Activated CD4-positive, alpha-beta T cell treated with anti-CD3 and anti-CD28 coated beads, Interleukin-2, Interleukin-6, amounts not matched to agents 100 ng/mL and 50 ng/mL, durations not matched to agents 16 hours and 8 hours (primary cell): ENCODE data around the gene LRRC55.
"Not testable (repeated sequence)": the region's sequence is repeated elsewhere in the genome, so short reads cannot be mapped to it uniquely, and the experiment has no call there.

Source experiments
- DNase-seq: peaks from one replicate; pipeline ENCODE4 v3.0.0-alpha.2; 2020

Gene LRRC55

DNA sequence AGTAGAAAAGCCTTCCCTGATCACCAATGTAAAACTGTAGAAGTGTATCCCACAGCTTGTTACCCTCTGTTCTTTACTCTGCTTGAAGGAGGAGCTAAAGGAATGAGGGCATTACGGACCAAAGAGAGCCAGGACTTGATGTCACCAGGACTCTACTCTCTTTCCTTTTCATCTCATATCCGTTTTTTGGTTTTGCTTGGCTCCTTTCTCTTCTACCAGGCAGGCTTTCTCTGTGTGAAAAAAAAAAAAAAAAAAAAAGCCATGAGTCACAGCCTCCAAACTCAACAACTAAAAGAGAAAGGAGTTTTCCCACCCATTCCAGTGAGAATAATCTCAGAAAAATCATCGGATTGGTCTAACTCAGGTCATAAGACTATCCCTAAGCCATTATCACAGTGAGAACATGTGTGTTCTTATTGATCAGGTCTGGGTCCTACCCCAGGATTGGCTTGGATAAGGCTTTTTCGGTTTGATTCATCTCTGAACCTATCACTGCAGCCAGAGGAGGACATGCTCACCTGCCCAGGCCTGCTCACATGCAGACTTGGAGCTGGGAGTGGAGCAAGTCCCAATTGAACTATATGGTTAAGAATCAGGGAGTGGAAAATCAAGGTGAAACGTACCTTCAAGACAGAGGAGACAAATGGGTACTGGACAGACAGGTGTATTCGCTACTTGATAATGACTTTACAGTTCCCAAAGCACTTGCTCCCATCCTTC lies 19.4 kb upstream of the LRRC55 start:
- no peak for DNase-seq

DNA sequence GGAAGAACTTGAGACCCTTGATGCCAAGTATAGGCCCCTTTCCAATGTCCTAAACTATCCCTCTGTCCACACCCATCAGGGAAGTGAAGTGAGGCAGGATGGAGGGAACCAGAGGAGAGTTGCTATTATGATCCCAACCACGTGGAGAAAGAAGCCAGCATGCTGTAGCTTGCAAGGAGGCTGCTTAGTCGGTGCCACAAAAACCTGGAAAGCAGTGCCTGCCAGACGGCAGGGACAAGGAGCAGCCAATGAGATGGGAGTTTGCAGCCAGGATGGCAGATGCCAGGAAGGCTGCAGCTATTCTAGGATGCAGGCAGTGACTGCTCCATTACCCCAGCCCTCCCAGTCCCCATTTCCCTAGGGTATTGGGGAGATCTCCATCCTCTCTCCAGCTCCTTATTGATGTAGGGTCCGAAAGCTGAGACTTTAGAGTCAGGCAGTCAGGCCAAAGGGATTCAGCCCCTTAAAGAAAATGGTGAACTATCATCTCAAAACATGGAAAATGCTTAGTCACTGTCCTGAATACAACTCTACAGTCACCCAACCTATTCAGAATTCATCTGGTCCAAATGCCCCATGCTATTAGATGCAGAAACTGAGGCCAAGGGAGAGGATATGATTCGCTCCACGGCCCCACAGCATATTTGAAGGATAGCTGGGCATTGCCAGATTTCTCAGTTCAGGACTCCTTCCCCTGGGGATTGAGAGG lies 18.4 kb upstream of the LRRC55 start:
- no peak for DNase-seq

DNA sequence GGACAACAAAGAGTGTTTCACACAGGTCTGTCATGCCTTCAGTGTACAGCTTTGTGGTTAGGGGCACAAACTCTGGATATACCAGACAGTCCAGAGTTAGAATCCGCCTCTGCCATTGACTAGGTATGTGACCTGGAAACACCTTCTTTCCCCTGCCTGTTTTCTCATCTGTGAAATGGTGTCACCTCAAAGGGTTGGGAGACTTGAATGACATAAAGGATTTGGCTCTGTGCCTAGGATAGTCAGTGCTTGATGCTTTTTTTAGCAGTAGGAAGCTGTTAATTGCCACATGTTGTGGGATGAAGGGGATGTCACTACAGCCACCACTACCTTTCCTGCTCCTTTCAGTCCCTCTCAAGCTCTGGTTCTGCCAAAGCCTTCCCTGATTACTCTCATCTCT lies 17.4 kb upstream of the LRRC55 start:
- no peak for DNase-seq

DNA sequence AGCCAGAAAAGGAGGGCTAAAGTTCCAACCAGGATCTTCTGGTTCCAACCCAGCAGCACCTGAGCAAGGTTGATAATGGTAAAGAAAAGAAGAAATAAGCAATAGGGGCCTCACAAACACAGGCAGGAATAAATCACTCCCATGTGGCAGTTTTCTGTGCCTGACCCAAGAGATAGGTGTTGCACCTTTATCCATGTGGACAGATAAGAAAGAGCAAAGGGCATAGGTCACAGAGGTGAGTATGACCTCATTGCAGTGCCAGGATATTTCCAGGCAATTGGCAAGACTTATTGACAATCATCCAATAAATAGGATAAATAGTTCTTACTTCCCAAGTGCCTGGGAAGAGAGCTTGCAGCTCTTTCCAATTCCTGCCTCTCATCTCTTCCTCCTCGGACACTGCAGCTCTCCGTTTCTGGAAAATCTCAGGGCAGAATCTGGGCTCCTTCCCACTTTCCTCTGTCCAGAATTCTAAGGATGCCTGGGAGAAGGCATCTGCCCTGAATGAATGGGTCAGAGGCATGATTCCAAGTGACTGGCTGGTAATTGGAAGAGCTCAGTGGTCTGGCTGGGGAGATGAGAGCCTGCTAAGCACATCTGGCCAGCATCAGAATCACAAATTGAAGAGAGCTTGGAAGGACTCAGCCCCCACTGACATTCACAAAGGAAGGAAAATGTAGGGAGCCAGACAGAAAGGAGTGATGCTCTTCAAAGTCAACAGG lies 14.5 kb upstream of the LRRC55 start:
- no peak for DNase-seq

DNA sequence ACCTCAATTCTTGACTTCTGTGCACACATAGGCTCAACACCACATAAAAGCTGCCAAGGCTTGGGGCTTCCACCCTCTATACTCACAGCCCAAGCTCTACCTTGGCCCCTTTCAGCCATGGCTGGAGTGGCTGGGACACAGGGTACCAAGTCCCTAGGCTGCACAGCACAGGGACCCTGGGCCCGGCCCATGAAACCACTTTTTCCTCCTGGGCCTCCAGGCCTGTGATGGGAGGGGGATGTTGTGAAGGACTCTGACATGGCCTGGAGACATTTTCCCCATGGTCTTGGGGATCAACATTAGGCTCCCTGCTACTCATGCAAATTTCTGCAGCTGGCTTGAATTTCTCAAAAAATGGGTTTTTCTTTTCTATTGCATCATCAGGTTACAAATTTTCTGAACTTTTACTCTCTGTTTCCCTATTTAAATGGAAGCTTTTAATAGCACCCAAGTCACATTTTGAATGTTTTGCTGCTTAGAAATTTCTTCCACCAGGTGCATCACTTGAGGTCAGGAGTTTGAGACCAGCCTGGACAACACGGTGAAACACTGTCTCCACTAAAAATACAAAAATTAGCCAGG lies 11.9 kb upstream of the LRRC55 start:
- not testable (repeated sequence) for DNase-seq

DNA sequence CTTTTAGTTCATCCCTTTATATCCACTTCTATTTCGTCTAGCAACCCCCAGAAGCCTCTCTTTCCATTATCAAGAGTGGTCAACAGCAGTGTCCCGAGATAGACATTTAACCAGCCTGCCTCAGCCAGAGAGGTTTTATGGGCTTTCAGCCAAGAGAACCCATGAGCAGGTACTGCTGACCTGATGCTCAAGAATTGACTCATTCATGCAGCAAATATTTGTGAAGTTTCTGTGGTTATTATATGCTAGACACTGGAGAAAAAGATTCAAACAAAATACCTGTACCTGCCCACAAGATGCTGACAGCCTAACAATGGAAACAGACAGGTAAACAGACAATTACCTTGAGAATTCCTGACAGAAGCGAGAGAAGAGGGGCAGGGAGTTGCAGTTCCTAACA lies 9.7 kb upstream of the LRRC55 start:
- DNase-seq = no peak

DNA sequence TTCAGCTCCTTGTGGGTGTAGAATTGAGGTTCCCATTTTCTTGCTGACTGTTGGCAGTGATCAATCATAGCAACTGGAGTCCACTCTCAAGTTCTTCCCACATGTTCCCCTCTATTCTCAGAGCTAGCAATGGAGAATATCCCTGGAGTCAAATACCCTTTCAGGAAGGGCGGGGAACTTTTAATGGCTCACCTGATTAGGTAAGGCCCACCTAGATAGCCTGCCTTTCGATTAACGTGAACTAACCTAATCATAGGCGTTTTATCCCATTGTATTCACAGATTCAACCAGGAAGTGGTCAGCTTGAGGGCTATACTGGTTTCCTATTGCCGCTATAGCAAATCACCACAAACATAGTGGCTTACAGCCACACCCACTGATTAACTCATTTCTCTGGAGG lies 7.1 kb upstream of the LRRC55 start:
- no peak for DNase-seq

DNA sequence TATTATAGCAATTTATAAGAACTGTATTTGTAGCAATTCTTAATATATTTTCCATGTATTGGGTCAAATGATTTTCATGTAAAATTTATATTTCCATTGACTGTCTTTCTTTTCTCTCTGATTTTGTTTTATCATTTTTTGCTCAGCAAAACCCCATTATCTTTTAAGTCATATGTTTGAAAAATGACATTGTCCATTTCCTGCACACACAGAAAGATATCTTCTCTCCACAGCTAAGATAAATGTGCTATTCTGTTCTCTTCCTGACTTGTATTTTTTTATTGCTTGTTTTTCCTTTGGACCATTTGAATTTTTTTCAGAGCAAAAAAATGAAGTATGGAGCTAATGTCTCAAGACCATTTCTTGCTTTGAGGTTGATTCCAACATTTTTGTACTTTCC lies 6.3 kb upstream of the LRRC55 start:
- DNase-seq = no peak

DNA sequence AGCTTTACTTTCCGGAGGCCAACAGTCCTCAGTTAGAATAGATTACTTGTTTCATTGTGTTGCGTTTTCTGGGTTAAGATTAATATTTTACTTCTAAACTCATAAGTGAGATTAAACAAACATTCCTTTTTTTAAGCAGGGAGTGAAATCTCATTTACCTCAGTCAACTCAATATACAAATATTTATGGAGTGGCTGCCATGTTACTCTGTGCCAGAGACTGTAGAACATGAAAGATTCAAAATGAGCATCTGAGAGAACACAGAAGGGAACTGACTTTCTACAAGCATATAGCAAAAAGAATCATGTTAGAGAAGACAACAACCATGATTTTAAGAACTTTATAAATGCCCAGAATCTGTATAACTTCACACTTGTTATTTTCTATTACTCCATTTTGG lies 3.4 kb upstream of the LRRC55 start:
- no peak for DNase-seq

DNA sequence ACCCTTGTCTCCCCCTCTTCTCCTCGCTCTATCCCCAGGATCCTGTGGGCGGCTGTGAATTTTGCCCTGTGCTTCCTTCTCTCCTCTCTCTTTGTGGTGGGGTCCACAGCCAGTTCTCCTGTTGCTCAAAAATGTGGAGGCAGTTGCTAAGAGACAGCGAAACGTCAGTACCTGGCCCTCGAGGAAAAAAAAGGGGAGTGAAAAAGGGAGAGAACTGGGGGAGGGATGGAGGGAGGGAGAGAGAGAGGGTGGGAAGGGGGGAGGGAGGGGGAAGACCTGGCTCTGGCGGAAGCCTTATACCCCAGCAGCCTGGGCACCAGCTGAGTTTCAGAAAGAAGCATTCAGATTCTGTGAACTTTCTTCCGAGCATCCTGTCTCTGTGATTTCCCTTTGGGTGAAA lies 2.1 kb upstream of the LRRC55 start:
- no peak for DNase-seq

DNA sequence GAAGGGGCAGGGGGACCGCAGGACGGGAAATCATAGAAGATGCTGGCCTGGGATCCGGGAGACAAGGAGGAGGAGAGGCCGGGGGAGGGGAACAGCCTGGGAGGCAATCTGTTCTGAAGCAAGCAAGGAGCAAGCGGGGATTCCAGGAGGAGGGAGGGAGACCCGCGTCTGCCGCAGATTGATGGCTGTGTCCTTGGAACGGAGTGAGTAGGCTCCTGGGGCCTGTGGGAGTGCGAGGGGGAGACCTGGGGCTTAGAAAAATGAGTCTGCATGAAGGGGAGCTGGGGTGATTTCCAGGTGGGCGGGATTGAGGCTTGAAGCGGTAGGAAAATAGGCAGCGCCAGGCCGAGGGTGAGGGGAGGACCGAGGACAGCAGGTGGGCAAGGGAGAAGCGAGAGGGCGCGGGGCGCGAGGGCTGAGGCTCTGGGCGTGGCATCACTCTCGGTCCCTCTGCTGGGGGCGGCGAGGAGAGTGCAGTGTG lies 1.6 kb upstream of the LRRC55 start:
- DNase-seq = no peak

DNA sequence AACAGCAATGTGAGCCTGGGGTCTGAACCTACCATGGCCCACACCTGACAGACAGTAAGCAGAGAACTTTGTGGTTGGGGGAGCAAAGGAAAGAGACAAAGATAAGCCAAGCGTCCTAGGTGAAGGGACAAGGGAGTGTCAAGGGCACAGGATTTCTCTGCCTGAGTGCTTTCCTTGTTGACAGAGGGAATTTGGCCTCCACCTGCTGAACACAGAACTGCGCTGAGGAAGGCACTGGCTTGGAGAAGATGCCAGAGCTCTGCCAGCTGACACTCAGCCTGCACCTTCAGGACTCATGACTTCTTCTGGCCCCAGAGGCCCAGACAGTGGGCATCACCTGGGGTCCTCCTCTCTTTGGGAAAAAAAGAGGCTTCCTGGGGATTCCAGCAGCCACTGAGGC lies 789 bp upstream of the LRRC55 start:
- DNase-seq = no peak

DNA sequence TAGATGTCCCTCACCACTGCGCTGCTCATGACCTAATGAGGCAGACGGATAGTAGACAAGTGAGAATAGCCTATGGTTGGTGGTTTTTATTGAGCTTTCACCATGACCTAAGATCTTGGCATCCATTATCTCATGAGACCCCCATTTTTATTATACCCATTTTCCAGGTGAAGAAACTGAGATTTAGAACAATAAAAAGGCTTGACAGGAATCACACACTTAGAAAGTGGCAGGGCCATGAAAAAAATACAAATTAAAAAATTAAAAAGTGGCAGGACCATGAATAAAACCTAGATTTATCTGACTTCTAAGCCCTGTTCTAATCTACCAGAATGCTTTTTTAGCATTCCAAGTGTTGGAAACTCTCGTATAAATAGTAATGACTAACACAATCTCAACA lies 1.1 kb downstream of the LRRC55 start:
- no peak for DNase-seq

DNA sequence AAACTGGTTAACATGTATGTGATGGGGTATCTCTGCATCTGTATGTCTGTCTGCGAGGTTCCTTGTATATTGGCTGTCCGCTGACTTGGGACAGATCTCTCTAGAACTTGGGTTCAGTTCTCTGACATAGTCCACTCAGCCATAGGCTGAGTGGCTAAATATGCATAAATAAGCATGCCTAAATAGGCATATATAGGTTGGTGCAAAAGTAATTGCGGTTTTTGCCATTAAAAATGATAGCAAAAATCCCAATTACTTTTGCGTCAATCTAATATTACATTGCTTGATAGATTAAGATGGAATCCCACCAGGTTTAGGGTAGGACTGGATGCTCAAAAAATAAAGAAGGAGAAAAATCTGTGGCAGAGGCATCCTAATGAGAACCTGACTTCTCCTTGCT lies 8.8 kb downstream of the LRRC55 start:
- no peak for DNase-seq

DNA sequence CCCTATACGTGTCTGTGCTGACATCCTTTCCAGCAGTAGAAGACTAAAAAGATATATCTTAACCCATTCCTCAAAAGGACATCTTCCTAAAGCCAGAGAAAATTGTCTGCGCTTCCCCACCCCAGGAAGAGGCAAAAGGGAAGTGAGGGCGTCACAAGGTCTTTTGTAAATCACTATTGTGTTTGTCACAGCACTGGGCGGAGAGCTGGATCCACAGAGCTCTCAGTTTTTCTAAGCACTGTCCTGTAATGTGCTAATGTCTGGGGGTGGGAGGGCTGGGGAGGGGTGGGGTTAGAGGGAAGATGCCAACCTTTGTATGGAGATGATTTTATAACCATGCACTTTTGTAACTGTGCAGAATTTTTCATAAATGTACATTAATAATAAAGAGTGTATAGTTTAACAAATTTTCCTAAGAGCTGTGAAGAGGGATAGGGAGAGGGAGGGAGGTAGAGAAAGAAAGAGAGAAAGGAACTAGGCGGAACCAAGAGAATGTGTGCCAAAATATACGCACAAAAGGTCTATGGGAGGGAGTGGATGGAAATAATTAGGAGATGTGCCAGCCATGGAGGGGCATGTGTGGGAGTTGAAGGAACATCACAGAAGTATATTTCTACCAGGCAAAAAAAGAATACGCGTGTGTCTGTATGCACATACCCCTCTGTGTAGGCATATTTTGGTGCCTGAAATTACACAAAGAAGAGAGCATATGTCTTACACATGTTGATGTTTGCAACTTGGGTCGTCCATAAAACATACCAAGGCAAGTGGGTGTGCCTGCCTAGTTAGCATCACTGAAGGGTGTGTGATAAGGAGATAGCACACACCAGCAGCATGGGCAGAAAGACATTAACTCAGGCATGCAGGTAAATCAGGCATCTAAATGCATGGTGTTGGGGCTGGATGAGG lies 9.8 kb downstream of the LRRC55 start:
- DNase-seq = no peak

DNA sequence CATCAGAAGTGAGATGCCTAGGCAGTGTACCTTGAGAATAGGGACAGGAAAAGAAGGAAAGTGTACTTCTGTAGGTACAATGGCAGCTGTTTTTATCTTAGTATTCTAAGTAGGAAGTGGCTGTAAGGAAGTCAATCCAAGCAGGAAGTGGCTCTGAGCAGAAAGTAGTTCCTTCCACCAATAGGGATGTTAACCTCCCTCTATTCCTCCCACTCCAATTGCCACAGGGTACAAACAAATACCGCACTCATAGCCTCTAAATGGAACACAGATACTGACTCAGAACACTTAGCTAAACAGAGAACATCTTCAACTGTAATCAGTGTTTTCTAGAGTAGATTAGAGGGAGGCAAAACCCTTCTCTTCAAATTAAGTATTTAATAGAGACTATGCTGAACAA lies 10.6 kb downstream of the LRRC55 start:
- no peak for DNase-seq

DNA sequence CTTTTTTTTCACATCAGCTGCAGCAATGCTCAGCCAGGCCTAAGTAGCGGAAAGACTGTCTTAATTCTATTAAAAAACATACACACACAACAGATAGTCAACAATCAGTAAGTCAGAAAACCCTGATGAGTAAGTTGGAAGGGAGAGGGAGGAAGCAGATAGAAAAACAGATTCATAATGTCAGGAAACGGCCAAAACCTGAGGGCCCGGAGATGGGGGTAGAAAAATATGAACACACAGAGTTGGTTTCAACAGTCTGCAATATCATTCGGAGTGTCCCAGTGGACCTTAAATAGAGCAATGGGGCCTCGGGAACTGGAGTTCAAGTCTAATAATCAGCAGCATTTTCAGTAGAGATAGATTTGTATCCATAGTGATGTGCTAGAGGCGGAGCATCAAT lies 14.8 kb downstream of the LRRC55 start:
- DNase-seq = no peak

DNA sequence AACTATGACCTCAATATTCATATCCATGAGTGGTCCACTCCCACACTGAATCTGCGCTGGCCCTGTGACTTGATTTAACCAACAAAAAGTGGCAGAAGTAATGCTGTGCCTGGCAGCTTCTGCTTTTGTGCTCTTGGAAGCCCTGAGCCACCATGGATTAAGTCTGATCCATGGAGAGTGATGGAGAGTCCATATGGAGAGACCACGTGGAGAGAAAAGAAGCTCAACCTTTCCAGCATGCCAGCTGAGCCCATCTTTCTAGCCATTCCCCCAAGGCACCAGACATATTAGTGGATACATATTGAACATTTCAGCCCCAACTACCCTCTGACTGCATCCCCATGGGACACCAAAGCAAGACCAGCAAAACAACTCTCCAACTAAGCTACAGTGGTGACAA lies 16.0 kb downstream of the LRRC55 start:
- no peak for DNase-seq

DNA sequence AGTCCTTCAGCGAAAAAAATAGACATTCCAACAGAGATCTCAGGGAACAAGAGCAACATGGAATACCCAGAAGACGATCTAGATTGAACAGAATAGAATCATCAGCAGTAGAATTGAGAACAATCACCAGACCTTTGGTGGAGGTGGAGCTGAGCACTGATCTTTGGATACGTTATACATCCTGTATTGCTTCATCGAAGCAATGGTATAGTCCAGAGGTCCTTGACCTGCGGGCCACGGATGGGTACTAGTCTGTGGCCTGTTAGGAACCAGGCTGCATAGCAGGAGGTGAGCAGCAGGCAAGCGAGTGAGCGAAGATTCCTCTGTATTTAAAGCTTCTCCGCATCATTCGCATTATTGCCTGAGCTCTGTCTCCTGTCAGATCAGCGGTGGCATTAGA lies 17.6 kb downstream of the LRRC55 start:
- DNase-seq = no peak

DNA sequence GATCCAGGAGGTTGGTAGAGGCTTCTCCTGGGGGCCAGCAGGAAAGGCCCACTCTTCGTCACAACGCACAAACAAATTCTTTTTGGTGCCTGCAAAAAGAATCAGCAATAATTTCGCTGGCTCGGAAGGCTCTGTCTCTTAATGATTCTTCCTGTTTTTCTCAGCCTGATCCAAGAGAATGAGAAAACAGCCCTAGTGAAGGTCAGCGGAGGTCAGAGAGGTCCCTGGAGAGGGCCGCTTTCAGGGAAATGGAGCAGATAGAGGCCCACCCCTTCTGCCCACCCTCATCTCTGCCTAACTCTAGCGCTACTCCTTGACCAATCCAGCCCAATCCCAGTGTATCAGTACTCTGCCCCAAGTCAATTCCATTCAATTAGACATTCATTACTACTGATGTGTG lies 19.2 kb downstream of the LRRC55 start:
- DNase-seq = no peak

DNA sequence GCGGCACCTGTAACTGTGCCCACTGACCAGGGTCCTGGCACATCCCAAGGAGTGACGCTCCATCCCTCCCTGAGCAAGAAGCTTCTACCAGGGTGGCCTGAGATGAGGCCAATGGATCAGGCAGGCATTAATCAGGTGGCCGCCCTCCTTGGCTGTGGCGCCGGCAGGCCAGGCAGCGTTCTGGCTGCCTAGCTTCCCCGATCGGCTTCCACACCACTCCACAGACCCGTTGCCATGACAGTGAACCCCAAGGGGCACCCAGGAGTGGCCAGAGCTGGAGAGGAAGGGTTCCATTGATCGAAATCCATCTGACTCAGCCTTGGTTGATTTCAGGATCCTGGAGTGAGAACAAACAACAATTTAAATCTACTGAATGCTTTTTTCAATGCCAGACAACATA lies 20.5 kb downstream of the LRRC55 start:
- DNase-seq = no peak

DNA sequence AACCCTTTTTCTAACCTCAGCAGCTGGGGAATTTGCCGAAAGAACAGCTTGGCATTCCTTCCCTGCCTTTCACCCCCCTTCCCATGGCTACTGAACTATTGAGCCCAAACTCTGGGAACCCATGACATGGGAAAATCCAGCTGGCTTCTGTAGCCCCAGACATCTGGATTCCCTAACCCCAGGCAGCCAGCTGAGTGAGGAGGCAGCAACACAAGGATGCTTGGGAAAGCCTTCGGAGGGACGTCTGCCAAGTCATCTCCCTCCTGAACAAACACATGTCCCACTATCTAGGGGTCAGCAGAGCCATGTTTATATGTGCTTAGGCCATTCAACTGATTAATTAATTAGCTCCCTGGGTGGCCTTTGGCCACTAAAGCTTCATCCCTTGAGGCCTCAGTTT lies 21.6 kb downstream of the LRRC55 start:
- DNase-seq = no peak
